ENCODE measurements around the gene GDPGP1.

GDPGP1 gene

GRCh38 chr15:90205050-90205848 lies 28.8 kb upstream of the GDPGP1 start:
- no peak for DNase-seq

GRCh38 chr15:90205886-90206285 lies 28.1 kb upstream of the GDPGP1 start:
- no peak for DNase-seq

GRCh38 chr15:90207252-90207651 lies 26.8 kb upstream of the GDPGP1 start:
- DNase-seq: no peak

GRCh38 chr15:90208356-90208755 lies 25.7 kb upstream of the GDPGP1 start:
- no peak for DNase-seq

GRCh38 chr15:90209591-90209990 lies 24.4 kb upstream of the GDPGP1 start:
- DNase-seq: no peak

- no peak for DNase-seq
These were observed 23.4 kb upstream of the GDPGP1 start for GRCh38 chr15:90210593-90210992.

GRCh38 chr15:90211009-90211408 lies 23.0 kb upstream of the GDPGP1 start:
- DNase-seq: no peak

GRCh38 chr15:90211440-90212143 lies 22.4 kb upstream of the GDPGP1 start:
- no peak for DNase-seq

GRCh38 chr15:90212221-90213098 lies 21.5 kb upstream of the GDPGP1 start:
- no peak for DNase-seq

- DNase-seq: no peak
These were observed 20.7 kb upstream of the GDPGP1 start for GRCh38 chr15:90213122-90213817.

GRCh38 chr15:90213818-90214204 lies 20.2 kb upstream of the GDPGP1 start:
- no peak for DNase-seq

GRCh38 chr15:90214553-90215196 lies 19.3 kb upstream of the GDPGP1 start:
- DNase-seq: no peak

GRCh38 chr15:90217671-90218394 lies 16.2 kb upstream of the GDPGP1 start:
- no peak for DNase-seq

GRCh38 chr15:90219421-90220141 lies 14.4 kb upstream of the GDPGP1 start:
- DNase-seq: peak; percentile 27 to 62

- no peak for DNase-seq
These were observed 12.6 kb upstream of the GDPGP1 start for GRCh38 chr15:90221246-90221900.

GRCh38 chr15:90222547-90222946 lies 11.5 kb upstream of the GDPGP1 start:
- DNase-seq: no peak

GRCh38 chr15:90223441-90224165 lies 10.4 kb upstream of the GDPGP1 start:
- DNase-seq: no peak

GRCh38 chr15:90225047-90225446 lies 9.0 kb upstream of the GDPGP1 start:
- no peak for DNase-seq

GRCh38 chr15:90225504-90226234 lies 8.3 kb upstream of the GDPGP1 start:
- DNase-seq: no peak

All from stimulated activated CD4-positive, alpha-beta T cell treated with anti-CD3 and anti-CD28 coated beads, Interleukin-4, amount 100 ng/mL, for 4 hours (primary cell).